AG04450 (cell line): Measurements from ENCODE around the gene TEK. TPM values are rescaled to one million over a fixed set of nuclear protein-coding genes. Genes with fewer than 3 reads are reported as not detected.

ENCODE experiments used
- CTCF ChIA-PET: fragments of 300-600, 350-600 bp; formaldehyde crosslinking; extraction: SDS; loops from one replicate; lab custom pipeline; 2022; ENCODE audit warnings: antibody characterized with exemption, inconsistent platforms; lab: Charles Lee
- POLR2A ChIA-PET: fragments of 350-600 bp; formaldehyde crosslinking; extraction: SDS; loops from one replicate; lab custom pipeline; 2021; ENCODE audit warnings: antibody characterized with exemption, inconsistent platforms; lab: Yijun Ruan, JAX
- DNase-seq: peaks from one replicate; pipeline ENCODE4 v3.0.0-alpha.2; 2011; ENCODE audit warnings: low read depth, low spot score
- H3K27ac ChIP-seq: one replicate; pipeline ENCODE4 v1.5.1; 2012; ENCODE audit warnings: low read depth, low read length, control low read depth
- H3K27me3 ChIP-seq: one replicate; pipeline ENCODE4 v1.6.0; 2012; ENCODE audit warnings: low read length; ENCODE audit not compliant: control insufficient read depth, insufficient read depth
- H3K4me3 ChIP-seq: 2 replicates; pipeline ENCODE4 v1.5.1; 2011; ENCODE audit warnings: mild to moderate bottlenecking, low read depth, low read length, control low read depth
- H3K9me3 ChIP-seq: 2 replicates; pipeline ENCODE4 v1.5.1; 2012; ENCODE audit warnings: low read length; ENCODE audit not compliant: control insufficient read depth, insufficient read depth
- polyA plus RNA-seq: library from polyadenylated mRNA; depleted of rRNA; stranded (reverse); fragments of >200 nt; gene quantifications from 2 replicates; pipeline ENCODE4 v1.2.3, GENCODE V29; 2011
- TF ChIP-seq, protein P1 (sequence below): IDR thresholded peaks from 2 replicates; pipeline ENCODE4 v1.5.1; 2011; ENCODE audit warnings: low read depth, low read length, control low read depth, inconsistent platforms

TEK gene
- polyA plus RNA-seq, 1 experiment = 35.2 TPM

DNA sequence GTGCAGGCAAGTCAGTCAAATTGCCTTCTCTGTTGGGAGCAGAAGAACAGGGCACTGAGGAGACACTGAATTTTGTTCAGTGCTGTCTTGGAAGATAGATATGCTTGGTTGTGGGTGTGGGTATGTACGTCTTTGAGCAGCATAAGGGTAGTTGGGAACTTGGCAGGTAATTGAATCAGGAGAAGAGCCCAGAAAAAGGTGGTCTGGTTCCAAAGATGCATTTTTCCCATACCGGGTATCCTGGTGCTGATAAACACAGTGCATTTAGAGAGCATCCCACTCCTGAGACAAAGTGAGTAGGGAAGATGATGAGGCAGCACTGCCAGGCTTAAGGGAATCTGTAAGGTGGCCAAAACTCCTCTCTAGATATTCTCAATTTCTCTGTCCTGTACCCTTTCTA is 40.6 kb downstream of the TEK start:
- CTCF ChIA-PET = no interaction called here
- TF ChIP-seq, protein P1, sequence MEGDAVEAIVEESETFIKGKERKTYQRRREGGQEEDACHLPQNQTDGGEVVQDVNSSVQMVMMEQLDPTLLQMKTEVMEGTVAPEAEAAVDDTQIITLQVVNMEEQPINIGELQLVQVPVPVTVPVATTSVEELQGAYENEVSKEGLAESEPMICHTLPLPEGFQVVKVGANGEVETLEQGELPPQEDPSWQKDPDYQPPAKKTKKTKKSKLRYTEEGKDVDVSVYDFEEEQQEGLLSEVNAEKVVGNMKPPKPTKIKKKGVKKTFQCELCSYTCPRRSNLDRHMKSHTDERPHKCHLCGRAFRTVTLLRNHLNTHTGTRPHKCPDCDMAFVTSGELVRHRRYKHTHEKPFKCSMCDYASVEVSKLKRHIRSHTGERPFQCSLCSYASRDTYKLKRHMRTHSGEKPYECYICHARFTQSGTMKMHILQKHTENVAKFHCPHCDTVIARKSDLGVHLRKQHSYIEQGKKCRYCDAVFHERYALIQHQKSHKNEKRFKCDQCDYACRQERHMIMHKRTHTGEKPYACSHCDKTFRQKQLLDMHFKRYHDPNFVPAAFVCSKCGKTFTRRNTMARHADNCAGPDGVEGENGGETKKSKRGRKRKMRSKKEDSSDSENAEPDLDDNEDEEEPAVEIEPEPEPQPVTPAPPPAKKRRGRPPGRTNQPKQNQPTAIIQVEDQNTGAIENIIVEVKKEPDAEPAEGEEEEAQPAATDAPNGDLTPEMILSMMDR = no peak
- H3K27me3 ChIP-seq = no peaks in the 10 kb centered on the region
- no peak for DNase-seq
- H3K27ac ChIP-seq = no peak overlapping the region
- H3K4me3 ChIP-seq = no peak overlapping the region
- no peaks in the 10 kb centered on the region; the same call in 1 of the 2 replicates for H3K9me3 ChIP-seq
- POLR2A ChIA-PET = no interaction called here

DNA sequence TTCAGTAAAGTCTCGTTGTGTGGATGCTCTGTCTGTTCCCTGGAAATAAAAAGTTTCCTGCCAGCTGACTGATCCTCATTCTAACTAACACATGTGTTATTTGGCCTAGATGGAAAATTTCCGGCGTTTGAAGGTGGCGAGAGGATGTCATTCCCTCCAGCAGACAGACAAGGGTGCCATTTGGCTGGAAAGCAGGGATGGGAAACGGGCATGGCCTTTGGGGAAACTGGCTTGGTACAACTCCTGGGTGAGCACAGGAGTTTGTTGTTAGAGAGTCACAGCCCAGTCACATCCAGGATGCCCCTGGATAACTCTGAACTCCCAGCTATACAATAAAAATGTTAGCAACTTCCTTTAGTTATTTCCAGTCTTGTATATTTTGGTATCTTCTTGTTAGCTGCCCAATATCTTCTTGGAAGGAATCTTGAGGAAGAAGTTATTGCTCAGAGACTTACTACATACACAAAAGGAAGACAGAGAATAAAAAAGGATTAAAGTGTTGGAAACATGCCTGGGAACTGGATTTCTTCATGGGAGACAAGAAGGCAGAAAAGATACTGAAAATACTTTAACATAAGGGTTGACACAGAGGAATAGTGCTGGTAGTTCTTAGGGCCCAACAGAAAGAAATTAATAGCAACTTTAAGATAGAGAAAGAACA is 41.9 kb downstream of the TEK start:
- POLR2A ChIA-PET = interaction anchor here (1.1 kb wide), 1 partner anchor 25 kb away, joined by 3 read pairs; no protein-coding TSS in a partner anchor
- DNase-seq = peak; percentile 41
- Histone ChIP-seq H3K4me3 (no peak overlapping the region), H3K9me3 (no peaks in the 10 kb centered on the region; the same call in 1 of the 2 replicates), H3K27ac (peak overlapping the region; percentile 21), H3K27me3 (no peaks in the 10 kb centered on the region)
- TF ChIP-seq, protein P1 = no peak
- CTCF ChIA-PET = no interaction called here

DNA sequence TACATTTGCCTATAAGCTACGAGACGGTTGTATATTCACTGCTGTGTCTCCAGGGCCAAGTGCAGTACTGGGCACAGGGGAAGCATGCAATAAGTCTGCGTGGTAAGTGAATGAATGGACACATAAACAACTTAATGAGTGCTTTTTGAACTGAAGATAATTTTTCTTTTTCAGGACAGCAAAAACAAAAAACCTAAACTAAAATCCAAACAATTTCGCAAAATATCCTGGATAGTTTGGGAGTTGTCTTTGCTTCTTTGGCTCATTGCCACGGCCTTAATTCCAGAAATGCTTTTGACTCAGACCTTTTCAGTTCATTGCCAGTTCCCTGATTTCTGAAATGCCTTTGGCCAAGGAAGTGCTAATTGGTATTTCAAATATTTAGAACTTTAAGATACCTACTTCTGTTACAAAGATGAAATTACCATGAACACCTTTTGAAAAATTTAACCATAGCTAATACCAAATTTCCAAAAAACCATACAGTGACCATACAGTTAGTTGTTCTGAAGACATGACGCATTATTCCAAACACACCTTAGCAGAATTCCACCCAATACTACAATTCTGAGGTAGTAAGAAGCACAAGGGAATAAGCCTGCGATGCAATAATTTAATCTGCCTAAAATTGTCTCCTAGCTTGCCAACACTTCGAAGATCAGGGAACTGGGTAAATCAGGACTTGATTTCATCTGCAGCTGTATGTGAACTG is 42.8 kb downstream of the TEK start:
- POLR2A ChIA-PET = interaction anchor here (1.3 kb wide), 1 partner anchor 27 kb away, joined by 9 read pairs; no protein-coding TSS in a partner anchor
- Histone ChIP-seq H3K27me3 (no peaks in the 10 kb centered on the region), H3K9me3 (no peaks in the 10 kb centered on the region; the same call in 1 of the 2 replicates), H3K27ac (peak overlapping the region; percentile 22), H3K4me3 (no peak overlapping the region)
- TF ChIP-seq, protein P1 = no peak
- no peak for DNase-seq
- CTCF ChIA-PET = interaction anchor here (0.6 kb wide), 1 partner anchor 365 kb away, joined by 3 read pairs; no protein-coding TSS in a partner anchor

DNA sequence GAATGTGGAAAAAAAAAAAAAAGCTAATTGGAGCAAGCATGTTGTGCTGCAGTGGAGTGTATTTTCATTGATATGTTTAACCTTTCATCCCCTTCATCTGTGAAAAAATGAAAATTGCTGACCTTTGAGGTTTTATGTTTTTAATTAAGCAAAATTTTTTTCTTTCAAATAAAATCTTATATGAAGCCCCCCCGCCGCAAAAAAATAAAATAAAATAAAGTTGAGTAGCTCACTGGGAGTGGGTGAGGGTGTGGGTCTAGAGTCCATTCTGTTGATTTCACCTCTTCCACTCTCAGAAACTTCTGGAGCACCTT is 43.3 kb downstream of the TEK start:
- CTCF ChIA-PET = no interaction called here
- DNase-seq = no peak
- Histone ChIP-seq H3K9me3 (no peaks in the 10 kb centered on the region; the same call in 1 of the 2 replicates), H3K27ac (no peak overlapping the region), H3K4me3 (no peak overlapping the region), H3K27me3 (no peaks in the 10 kb centered on the region)
- POLR2A ChIA-PET = interaction anchor here (1.3 kb wide), 1 partner anchor 28 kb away, joined by 9 read pairs; no protein-coding TSS in a partner anchor
- TF ChIP-seq, protein P1 = no peak

DNA sequence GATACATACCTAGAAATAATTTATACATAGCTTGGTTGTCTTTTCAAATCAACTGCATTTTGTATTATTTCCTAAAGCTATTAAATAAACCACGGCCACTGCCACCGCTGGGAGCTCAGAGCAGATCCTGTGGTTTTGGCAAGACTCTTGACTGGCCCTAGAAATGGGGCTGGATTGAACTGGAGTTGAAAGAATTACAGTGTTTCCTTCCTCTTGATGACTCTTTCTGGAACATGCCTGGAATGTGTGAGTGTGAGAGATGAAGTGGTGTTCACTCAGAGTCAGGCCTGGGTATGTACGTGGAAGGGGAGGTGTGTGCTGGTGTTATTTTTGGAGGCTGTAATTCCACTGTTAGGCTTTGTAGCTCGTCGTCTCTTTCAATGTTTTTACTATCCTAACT is 45.9 kb downstream of the TEK start:
- ChIA-PET CTCF (no interaction called here), POLR2A (interaction anchor here (1.6 kb wide), 1 partner anchor 30 kb away, joined by 10 read pairs; no protein-coding TSS in a partner anchor)
- Histone ChIP-seq H3K27ac (peak overlapping the region; percentile 34), H3K9me3 (no peaks in the 10 kb centered on the region; the same call in 1 of the 2 replicates), H3K27me3 (no peaks in the 10 kb centered on the region), H3K4me3 (no peak overlapping the region)
- peak; percentile 71 for DNase-seq
- TF ChIP-seq, protein P1 = no peak
